Superior temporal gyrus (tissue), 1 donor: Measurements from ENCODE around the gene GKN1.
A peak's percentile ranks its signal among the peaks of the same experiment; 100 is the strongest.
"Not testable (repeated sequence)": the region's sequence is repeated elsewhere in the genome, so short reads cannot be mapped to it uniquely, and the experiment has no call there.

ENCODE experiments used
- DNase-seq: peaks from one replicate; pipeline ENCODE4 v3.0.0-alpha.2; 2016; ENCODE audit errors: extremely low spot score

GKN1 gene

GRCh38 chr2:68974251-68974650 lies at the start of gene GKN1:
Gene GKN1 (plus strand): TSS chr2:68974636. CDS start chr2:68974678, 42 bp downstream.
- no peak for DNase-seq

GRCh38 chr2:68925295-68925896 lies 49.0 kb upstream of the GKN1 start:
- peak; percentile 75 for DNase-seq

GRCh38 chr2:68926796-68927195 lies 47.6 kb upstream of the GKN1 start:
- DNase-seq, result no peak

GRCh38 chr2:68931149-68931711 lies 43.2 kb upstream of the GKN1 start:
- DNase-seq, result no peak

GRCh38 chr2:68931799-68932198 lies 42.6 kb upstream of the GKN1 start:
- no peak for DNase-seq

GRCh38 chr2:68932402-68932801 lies 42.0 kb upstream of the GKN1 start:
- no peak for DNase-seq

- DNase-seq, result no peak
These were observed 40.4 kb upstream of the GKN1 start for GRCh38 chr2:68934021-68934420.

GRCh38 chr2:68935471-68935870 lies 39.0 kb upstream of the GKN1 start:
- no peak for DNase-seq

GRCh38 chr2:68936427-68936826 lies 38.0 kb upstream of the GKN1 start:
- DNase-seq, result no peak

- DNase-seq, result no peak
These were observed 37.5 kb upstream of the GKN1 start for GRCh38 chr2:68936889-68937288.

- no peak for DNase-seq
These were observed 36.9 kb upstream of the GKN1 start for GRCh38 chr2:68937346-68938055.

GRCh38 chr2:68938938-68939337 lies 35.5 kb upstream of the GKN1 start:
- DNase-seq, result no peak

GRCh38 chr2:68939962-68940361 lies 34.5 kb upstream of the GKN1 start:
- no peak for DNase-seq

GRCh38 chr2:68940369-68940768 lies 34.1 kb upstream of the GKN1 start:
- no peak for DNase-seq

- no peak for DNase-seq
These were observed 31.6 kb upstream of the GKN1 start for GRCh38 chr2:68942827-68943226.

GRCh38 chr2:68943581-68944568 lies 30.6 kb upstream of the GKN1 start:
- DNase-seq, result peak; percentile 91

- no peak for DNase-seq
These were observed 28.3 kb upstream of the GKN1 start for GRCh38 chr2:68946117-68946516.

GRCh38 chr2:68948710-68949109 lies 25.7 kb upstream of the GKN1 start:
- no peak for DNase-seq

- DNase-seq, result no peak
These were observed 22.5 kb upstream of the GKN1 start for GRCh38 chr2:68951899-68952298.

- no peak for DNase-seq
These were observed 21.4 kb upstream of the GKN1 start, which contains the start of gene GKN2 for GRCh38 chr2:68952887-68953521. Gene GKN2 (minus strand): TSS chr2:68952893. CDS start chr2:68952861, 32 bp downstream.

GRCh38 chr2:68955432-68955831 lies 19.0 kb upstream of the GKN1 start:
- not testable (repeated sequence) for DNase-seq
